Neutrophil (primary cell): Measurements from ENCODE around the gene TMEM169.

Source experiments
- H3K27ac ChIP-seq: fragments of 200-600 bp; sonication (generic); 2 replicates; pipeline ENCODE4 v1.5.1; 2016; ENCODE audit warnings: mild to moderate bottlenecking, moderate library complexity
- H3K27me3 ChIP-seq: fragments of 200-600 bp; sonication (generic); 2 replicates; pipeline ENCODE4 v1.6.0; 2016; ENCODE audit warnings: mild to moderate bottlenecking
- H3K36me3 ChIP-seq: fragments of 200-600 bp; sonication (generic); 2 replicates; pipeline ENCODE4 v1.5.1; 2017
- H3K4me1 ChIP-seq, 2 experiments: fragments of 200-600 bp in 1 of 2; sonication (generic) in 1 of 2; 1 replicate in 1 of 2; 2 replicates in 1 of 2; pipeline versions ENCODE4 v1.5.1 to v1.6.1; 2013 to 2016; ENCODE audit warnings: low read depth in 1 of 2, low read length in 1 of 2, mild to moderate bottlenecking in 1 of 2, moderate library complexity in 1 of 2; ENCODE audit not compliant: control insufficient read depth in 1 of 2, insufficient read depth in 1 of 2
- H3K4me3 ChIP-seq, 2 experiments: fragments of 200-600 bp in 1 of 2; sonication (generic) in 1 of 2; 1 replicate in 1 of 2; 2 replicates in 1 of 2; pipeline ENCODE4 v1.5.1; 2013 to 2016; ENCODE audit warnings: low read depth in 1 of 2, low read length in 1 of 2, mild to moderate bottlenecking in 1 of 2, moderate library complexity in 1 of 2
- H3K9me3 ChIP-seq: fragments of 200-600 bp; sonication (generic); 2 replicates; pipeline ENCODE4 v1.5.1; 2016
- CTCF ChIP-seq: fragments of 200-600 bp; sonication (generic); IDR thresholded peaks from 2 replicates; pipeline ENCODE4 v1.5.1; 2016; ENCODE audit warnings: antibody characterized with exemption

TMEM169 gene

GRCh38 chr2:216114714-216115531 lies 33.2 kb downstream of the TMEM169 start:
- peak overlapping the region; percentile 67 to 75 for H3K4me3 ChIP-seq
- peaks cover 63 to 64% of the 10 kb centered on the region in 2 experiments for H3K4me1 ChIP-seq
- H3K36me3 ChIP-seq, result peaks cover 46% of the 10 kb centered on the region
- no peaks in the 10 kb centered on the region for H3K27me3 ChIP-seq
- TF ChIP-seq CTCF, result peak; percentile 91
- no peaks in the 10 kb centered on the region for H3K9me3 ChIP-seq
- peak overlapping the region; percentile 100 for H3K27ac ChIP-seq

GRCh38 chr2:216116418-216116817 lies 34.7 kb downstream of the TMEM169 start:
- Histone ChIP-seq H3K27ac (peak overlapping the region; percentile 100), H3K4me3 (no peak overlapping the region), H3K4me1 (peaks cover 48 to 49% of the 10 kb centered on the region in 2 experiments), H3K9me3 (no peaks in the 10 kb centered on the region), H3K27me3 (no peaks in the 10 kb centered on the region), H3K36me3 (peaks cover 56% of the 10 kb centered on the region)
- no peak for TF ChIP-seq CTCF

- Histone ChIP-seq H3K9me3 (no peaks in the 10 kb centered on the region), H3K4me1 (peaks cover 48% of the 10 kb centered on the region in 2 experiments), H3K27me3 (no peaks in the 10 kb centered on the region), H3K27ac (peak overlapping the region; percentile 100), H3K4me3 (no peak overlapping the region), H3K36me3 (peaks cover 62% of the 10 kb centered on the region)
- TF ChIP-seq CTCF, result no peak
Measured at GRCh38 chr2:216117561-216118340, 36.0 kb downstream of the TMEM169 start.

GRCh38 chr2:216118474-216118873 lies 36.8 kb downstream of the TMEM169 start:
- peak overlapping the region; percentile 100 for H3K27ac ChIP-seq
- H3K4me1 ChIP-seq, result peaks cover 47 to 48% of the 10 kb centered on the region in 2 experiments
- no peak overlapping the region for H3K4me3 ChIP-seq
- no peaks in the 10 kb centered on the region for H3K27me3 ChIP-seq
- TF ChIP-seq CTCF, result no peak
- peaks cover 62% of the 10 kb centered on the region for H3K36me3 ChIP-seq
- H3K9me3 ChIP-seq, result no peaks in the 10 kb centered on the region

DNA sequence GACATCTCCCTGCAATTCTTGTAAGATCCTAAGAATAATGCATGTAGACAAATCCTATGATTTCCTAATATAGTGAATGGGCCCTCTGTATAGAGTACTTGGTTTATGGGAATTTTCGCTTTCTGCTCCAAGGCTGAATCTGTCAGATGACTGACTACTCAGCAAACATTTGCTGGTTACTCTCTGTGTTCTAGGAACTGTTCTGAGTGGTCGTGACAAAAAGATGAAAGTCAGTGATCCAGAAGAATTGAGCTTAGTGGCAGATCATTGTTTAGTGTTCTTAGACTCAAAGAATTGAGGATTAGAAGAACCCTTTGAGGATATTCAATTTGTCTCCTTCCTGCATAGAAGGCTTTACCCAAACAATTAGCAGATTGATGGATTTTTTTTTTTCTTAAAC lies 37.4 kb downstream of the TMEM169 start:
- H3K4me1 ChIP-seq, result peaks cover 40 to 43% of the 10 kb centered on the region in 2 experiments
- H3K27me3 ChIP-seq, result no peaks in the 10 kb centered on the region
- H3K9me3 ChIP-seq, result no peaks in the 10 kb centered on the region
- no peak for TF ChIP-seq CTCF
- H3K36me3 ChIP-seq, result peaks cover 62% of the 10 kb centered on the region
- H3K27ac ChIP-seq, result peak overlapping the region; percentile 100
- H3K4me3 ChIP-seq, result no peak overlapping the region
